Measurements from ENCODE around the gene CLASP1.

GRCh38 chr2:121677855-121678254 lies 28.6 kb upstream of the CLASP1 start:
- TF ChIP-seq CTCF (IDR thresholded peaks at IDR 0.05; ENCODE audit: low read length) (no peak), EZH2 (IDR thresholded peaks at IDR 0.05; ENCODE audit: borderline replicate concordance, low read length) (no peak)

Data from OCI-LY1 (cell line).